ENCODE data around the gene TCF12.
A peak's percentile ranks its signal among the peaks of the same experiment; 100 is the strongest.
"Not testable (repeated sequence)": the region's sequence is repeated elsewhere in the genome, so short reads cannot be mapped to it uniquely, and the experiment has no call there.

TCF12 gene

DNA sequence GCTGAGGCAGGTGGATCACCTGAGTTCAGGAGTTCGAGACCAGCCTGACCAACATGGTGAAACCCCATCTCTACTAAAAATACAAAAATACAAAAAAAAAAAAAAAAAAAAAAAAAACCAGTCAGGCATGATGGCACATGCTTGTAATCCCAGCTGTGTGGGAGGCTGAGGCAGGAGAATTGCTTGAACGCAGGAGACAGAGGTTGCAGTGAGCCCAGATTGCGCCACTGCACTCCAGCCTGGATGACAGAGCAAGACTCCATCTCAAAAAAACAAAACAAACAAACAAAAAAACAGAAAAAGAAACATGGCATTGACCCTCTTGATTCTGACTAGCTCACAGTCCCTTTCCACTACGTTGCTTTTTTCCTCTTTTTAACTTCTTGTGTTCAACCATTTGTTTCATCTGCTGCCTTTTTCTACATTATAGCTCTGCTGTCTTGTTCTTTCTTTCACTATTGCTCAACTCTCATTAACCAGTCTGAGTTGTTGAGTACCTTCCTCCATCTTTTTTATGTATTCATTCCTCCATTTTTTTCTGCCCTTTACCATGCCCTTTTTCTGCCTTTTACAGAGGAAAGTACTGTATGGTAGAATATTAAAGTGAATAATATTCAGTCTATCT lies 179.6 kb downstream of the TCF12 start:
- DNase-seq = not testable (repeated sequence)

- no peak for DNase-seq
These were observed 180.5 kb downstream of the TCF12 start for GRCh38 chr15:57098896-57099295.

DNA sequence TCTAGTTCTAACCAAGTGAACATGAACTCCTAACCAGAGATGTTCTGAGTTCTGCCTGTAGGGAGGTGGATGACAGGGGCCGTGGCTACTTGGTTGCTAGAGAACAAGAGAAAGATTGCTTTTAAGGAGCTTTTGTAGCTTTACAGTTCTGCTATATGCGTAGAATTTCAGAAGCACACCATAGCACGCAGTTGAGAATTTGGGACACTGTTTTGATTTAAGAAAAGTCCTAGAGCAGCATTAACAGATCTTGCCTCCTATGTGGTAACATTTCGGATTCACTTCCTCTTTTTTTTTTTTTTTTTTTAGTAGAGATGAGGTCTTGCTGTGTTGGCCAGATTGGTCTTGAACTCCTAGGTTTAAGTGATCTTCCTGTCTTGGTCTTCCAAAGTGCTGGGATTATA lies 181.7 kb downstream of the TCF12 start:
- no peak for DNase-seq

GRCh38 chr15:57102858-57103257 lies 184.4 kb downstream of the TCF12 start:
- DNase-seq = no peak

GRCh38 chr15:57108296-57108695 lies 189.9 kb downstream of the TCF12 start:
- no peak for DNase-seq

DNA sequence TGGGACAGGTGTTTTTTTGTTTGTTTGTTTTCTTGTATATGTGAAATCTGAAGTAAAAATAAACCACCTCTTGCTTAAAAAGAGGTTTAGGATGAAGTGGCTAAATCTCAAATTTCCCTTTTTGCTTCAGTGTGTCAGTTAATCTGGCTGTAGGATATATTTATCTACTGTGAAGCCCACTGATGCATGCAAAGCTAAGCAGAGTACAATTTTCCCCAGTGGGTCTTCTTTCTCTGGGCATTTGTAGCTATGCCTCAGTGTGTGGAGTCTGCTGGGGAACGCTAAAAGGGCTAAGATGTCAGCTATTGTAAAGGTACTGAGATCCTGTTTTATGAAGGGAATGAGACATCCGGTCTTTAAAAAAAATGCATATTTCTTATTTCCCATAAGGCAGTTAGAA lies 190.6 kb downstream of the TCF12 start:
- no peak for DNase-seq

- no peak for DNase-seq
These were observed 192.6 kb downstream of the TCF12 start for GRCh38 chr15:57111002-57111401.

DNA sequence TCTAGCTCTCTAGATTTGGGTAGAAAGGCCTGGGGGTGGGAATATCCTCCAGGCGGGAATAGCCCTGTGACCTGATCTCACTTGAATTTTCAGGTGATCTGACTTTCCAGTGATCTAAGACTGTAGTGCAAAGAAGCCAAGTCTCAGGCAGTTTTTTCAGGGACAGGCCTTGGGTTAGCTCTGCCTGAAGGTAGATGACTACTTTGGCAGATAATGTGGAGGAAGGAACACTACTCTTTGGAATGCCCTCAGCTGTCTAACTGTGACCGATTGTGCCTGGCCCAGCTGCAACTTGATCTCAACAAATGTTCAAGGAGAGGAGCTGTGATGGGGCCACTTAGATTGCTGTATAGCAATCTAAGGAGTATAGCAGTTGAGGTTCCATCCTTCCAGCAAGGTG lies 193.7 kb downstream of the TCF12 start:
- no peak for DNase-seq

- no peak for DNase-seq
These were observed 195.6 kb downstream of the TCF12 start for GRCh38 chr15:57114070-57114469.

DNA sequence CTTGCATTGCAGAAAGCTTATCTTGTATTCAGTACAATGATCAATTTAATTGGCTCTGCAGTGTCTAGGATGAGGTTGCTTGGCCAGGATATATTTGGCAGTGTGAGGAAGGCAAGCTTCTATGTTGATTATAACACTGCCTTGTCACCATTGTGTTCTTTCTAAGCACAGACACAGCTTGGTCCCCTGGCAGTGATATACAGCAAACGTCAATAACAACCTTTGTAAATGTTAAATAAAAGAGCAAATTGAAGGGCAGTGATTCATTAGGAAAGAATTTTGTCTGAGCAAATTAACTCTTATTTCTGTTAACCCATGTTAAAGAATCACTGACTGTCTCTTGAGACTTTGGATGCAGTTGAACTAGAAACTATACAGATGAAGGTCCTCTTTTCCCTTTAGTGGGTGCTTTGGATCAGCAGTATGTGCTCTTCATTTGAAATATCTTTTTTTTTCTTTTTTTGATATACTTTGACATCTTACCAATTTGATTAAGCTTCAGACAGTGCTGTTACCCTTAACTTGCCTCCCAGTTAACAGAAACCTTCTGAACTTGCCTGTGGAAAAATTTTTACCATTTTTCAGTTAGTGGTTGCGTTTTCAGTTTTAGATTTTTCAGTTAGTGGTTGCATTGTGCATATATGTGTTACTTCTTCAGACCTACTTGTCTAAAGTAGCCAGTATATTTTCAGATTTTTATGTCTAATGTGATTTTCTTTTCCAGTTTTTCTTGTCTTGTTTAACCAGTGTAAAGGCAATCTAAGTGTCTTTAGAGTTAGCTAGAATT lies 199.8 kb downstream of the TCF12 start:
- no peak for DNase-seq

DNA sequence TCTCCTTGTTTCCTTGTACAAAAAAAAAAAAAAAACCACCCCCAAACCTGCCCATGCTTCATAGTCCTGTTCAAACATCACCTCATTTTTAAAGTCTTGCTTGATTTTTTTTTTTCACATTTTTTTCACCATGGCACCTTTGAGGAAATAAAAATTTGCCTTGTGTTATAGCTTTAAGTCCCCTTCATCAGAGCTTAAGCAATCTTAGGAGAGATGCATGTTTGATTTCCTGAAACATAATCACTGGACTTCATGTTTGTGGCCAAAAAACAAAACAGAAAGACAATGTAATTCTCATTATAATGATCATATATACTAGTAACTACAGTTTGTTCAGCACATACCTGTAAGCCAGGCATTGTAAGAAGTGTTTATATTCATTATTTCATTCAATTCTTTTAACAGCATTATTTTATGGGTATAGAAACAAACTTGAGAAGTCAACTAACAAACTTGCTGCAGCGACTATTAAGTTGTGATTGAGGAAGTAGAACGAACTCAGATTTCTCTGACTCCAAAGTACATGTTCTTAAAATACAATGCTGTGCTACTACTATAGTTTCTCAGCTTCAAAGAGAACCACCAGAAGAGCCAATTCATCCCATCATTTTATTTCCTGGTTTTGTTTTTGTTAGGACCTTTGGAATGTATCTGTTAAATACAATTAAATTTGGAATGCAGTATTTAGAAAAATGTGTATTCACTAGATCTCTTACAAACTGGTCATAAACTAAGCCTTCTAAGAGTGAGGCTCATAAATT lies 203.8 kb downstream of the TCF12 start:
- DNase-seq = no peak

- DNase-seq = no peak
These were observed 205.6 kb downstream of the TCF12 start for GRCh38 chr15:57124036-57124435.

DNA sequence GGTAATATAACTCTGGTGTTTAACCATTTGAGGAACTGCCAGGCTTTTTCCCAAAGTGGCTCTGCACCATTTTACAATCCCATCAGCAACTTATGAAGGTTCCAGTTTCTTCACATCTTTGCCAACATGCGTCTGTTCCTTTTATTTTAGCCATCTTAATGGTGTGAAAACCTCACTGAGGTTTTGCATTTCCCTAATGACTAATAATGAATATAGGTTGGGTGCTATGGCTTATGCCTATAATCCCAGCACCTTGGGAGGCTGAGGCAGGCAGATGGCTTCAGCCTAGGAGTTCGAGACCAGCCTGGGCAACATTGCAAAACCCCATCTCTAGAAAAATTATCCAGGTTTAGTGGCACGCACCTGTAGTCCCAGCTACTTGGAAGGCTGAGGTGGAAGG lies 210.6 kb downstream of the TCF12 start:
- no peak for DNase-seq

GRCh38 chr15:57130956-57131355 lies 212.5 kb downstream of the TCF12 start:
- no peak for DNase-seq

- DNase-seq = peak; percentile 95
These were observed 214.9 kb downstream of the TCF12 start for GRCh38 chr15:57133127-57133968.

GRCh38 chr15:57134071-57134605 lies 215.7 kb downstream of the TCF12 start:
- DNase-seq = no peak

- DNase-seq = peak; percentile 95
These were observed 216.4 kb downstream of the TCF12 start for GRCh38 chr15:57134851-57135250.

GRCh38 chr15:57135800-57136199 lies 217.4 kb downstream of the TCF12 start:
- DNase-seq = no peak

DNA sequence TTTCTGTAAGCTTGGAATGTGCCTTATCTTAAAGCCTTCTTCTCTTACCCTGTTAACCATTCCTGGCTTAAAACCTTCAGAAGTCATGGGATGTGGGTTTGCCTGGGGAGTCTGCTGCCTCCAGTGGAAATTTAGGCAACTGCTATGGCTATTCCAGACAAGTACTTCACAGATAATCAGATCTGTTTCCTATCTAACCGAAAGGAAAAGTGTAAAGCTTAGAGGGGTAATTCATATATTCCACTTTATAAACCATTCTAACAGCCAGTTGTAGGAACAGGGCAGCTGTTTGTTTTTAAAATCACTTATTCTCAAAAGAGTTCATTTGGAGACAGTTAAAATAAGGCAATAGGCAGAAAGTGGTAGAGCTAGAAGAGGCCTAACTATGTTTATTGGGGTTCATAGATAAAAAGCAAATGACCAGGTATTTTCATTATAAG lies 219.9 kb downstream of the TCF12 start:
- peak; percentile 66 for DNase-seq

GRCh38 chr15:57143511-57144078 lies 225.2 kb downstream of the TCF12 start:
- DNase-seq = no peak

- DNase-seq = no peak
These were observed 226.0 kb downstream of the TCF12 start for GRCh38 chr15:57144448-57144847.

GRCh38 chr15:57146506-57147201 lies 228.2 kb downstream of the TCF12 start:
- DNase-seq = peak; percentile 66
